ENCODE results near the gene PRDM2. TPM values are rescaled to one million over a fixed set of nuclear protein-coding genes. Genes with fewer than 3 reads are reported as not detected.
A peak's percentile ranks its signal among the peaks of the same experiment; 100 is the strongest.

The PRDM2 gene
- total and polyA plus RNA-seq, 10 donors, result 12.0 to 75.7 (median 57.4) TPM

- no peak for DNase-seq
- TF ChIP-seq POLR2A (IDR thresholded peaks at IDR 0.05) (no peak), CTCF (IDR thresholded peaks at IDR 0.05 in 8 of 11, conservative IDR thresholded peaks at IDR 0.05 in 3 of 11) (no peak), POLR2AphosphoS5 (IDR thresholded peaks at IDR 0.05) (no peak)
- H3K4me1 ChIP-seq, result peaks cover 0 to 3% (median 0%) of the 10 kb centered on the region in 6 donors
- H3K27ac ChIP-seq, result no peak overlapping the region
- no peaks in the 10 kb centered on the region for H3K27me3 ChIP-seq (replicated peaks in 1 of 7)
- WGBS, 5 donors, result 97 to 100% (median 98%) methylated on average over 13 of the region's 13 CpGs
- intact Hi-C loops (cut with DNase I; ENCODE audit: low total_unique reads), result no loop called here
- H3K4me3 ChIP-seq, result no peak overlapping the region
- H3K9me3 ChIP-seq, result no peaks in the 10 kb centered on the region
- H3K36me3 ChIP-seq, result peaks cover 0 to 71% (median 0%) of the 10 kb centered on the region in 6 donors
These were observed 106.1 kb downstream of the PRDM2 start for GRCh38 chr1:13806108-13806507.

GRCh38 chr1:13807209-13807608 is 107.2 kb downstream of the PRDM2 start:
- DNase-seq, result no peak
- no peak overlapping the region for H3K4me3 ChIP-seq
- no peaks in the 10 kb centered on the region for H3K9me3 ChIP-seq
- H3K27ac ChIP-seq, result no peak overlapping the region
- intact Hi-C loops (cut with DNase I; ENCODE audit: low total_unique reads), result no loop called here
- peaks cover 0 to 6% (median 0%) of the 10 kb centered on the region in 6 donors for H3K4me1 ChIP-seq
- peaks cover 0 to 60% (median 0%) of the 10 kb centered on the region in 6 donors for H3K36me3 ChIP-seq
- H3K27me3 ChIP-seq (replicated peaks in 1 of 7), result no peaks in the 10 kb centered on the region
- 65 to 85% (median 82%) methylated on average over 7 of the region's 7 CpGs for WGBS, 5 donors
- peak in 2 of 11 experiments; percentile 21 to 30 for TF ChIP-seq CTCF (IDR thresholded peaks at IDR 0.05 in 8 of 11, conservative IDR thresholded peaks at IDR 0.05 in 3 of 11)
- TF ChIP-seq POLR2A (IDR thresholded peaks at IDR 0.05), result no peak
- TF ChIP-seq POLR2AphosphoS5 (IDR thresholded peaks at IDR 0.05), result no peak

GRCh38 chr1:13808729-13809131 is 108.7 kb downstream of the PRDM2 start:
- Histone ChIP-seq H3K4me3 (no peak overlapping the region), H3K27me3 (replicated peaks in 1 of 7) (peaks cover 0 to 6% (median 0%) of the 10 kb centered on the region in 7 donors), H3K9me3 (no peaks in the 10 kb centered on the region), H3K36me3 (peaks cover 0 to 48% (median 0%) of the 10 kb centered on the region in 6 donors), H3K27ac (no peak overlapping the region), H3K4me1 (peaks cover 0 to 12% (median 5%) of the 10 kb centered on the region in 6 donors)
- DNase-seq, result no peak
- 70 to 86% (median 76%) methylated on average over 7 of the region's 7 CpGs for WGBS, 5 donors
- TF ChIP-seq POLR2AphosphoS5 (IDR thresholded peaks at IDR 0.05) (no peak), POLR2A (IDR thresholded peaks at IDR 0.05) (no peak), CTCF (IDR thresholded peaks at IDR 0.05 in 8 of 11, conservative IDR thresholded peaks at IDR 0.05 in 3 of 11) (no peak)
- intact Hi-C loops (cut with DNase I; ENCODE audit: low total_unique reads), result no loop called here

GRCh38 chr1:13809461-13810159 is 109.6 kb downstream of the PRDM2 start:
- Histone ChIP-seq H3K9me3 (no peaks in the 10 kb centered on the region), H3K36me3 (peaks cover 0 to 48% (median 0%) of the 10 kb centered on the region in 6 donors), H3K27ac (no peak overlapping the region), H3K4me1 (peaks cover 0 to 13% (median 5%) of the 10 kb centered on the region in 6 donors), H3K27me3 (replicated peaks in 1 of 7) (peaks cover 0 to 11% (median 0%) of the 10 kb centered on the region in 7 donors), H3K4me3 (no peak overlapping the region)
- TF ChIP-seq POLR2A (IDR thresholded peaks at IDR 0.05), result no peak
- no peak for TF ChIP-seq POLR2AphosphoS5 (IDR thresholded peaks at IDR 0.05)
- no peak for TF ChIP-seq CTCF (IDR thresholded peaks at IDR 0.05 in 8 of 11, conservative IDR thresholded peaks at IDR 0.05 in 3 of 11)
- intact Hi-C loops (cut with DNase I; ENCODE audit: low total_unique reads), result loop anchor here (5.0 kb wide), 1 partner anchor 147 kb away; no protein-coding TSS in a partner anchor
- WGBS, 5 donors, result 80 to 86% (median 83%) methylated on average over 15 of the region's 15 CpGs
- no peak for DNase-seq

Measured in spleen (tissue), 11 donors.